Dendritic cell treated with granulocyte-macrophage colony-stimulating factor and Interleukin-4, amounts not matched to agents 40 ng/mL and 50 ng/mL, for 4 days (primary cell): ENCODE measurements around the gene CNNM1.

Experiments used
- H3K27ac Mint-ChIP-seq: one replicate; pipeline ENCODE4 v1.8.0; 2022; ENCODE audit warnings: mild to moderate bottlenecking, mixed read lengths
- H3K27me3 Mint-ChIP-seq: one replicate; pipeline ENCODE4 v1.8.0; 2022; ENCODE audit warnings: mild to moderate bottlenecking, mixed read lengths
- H3K36me3 Mint-ChIP-seq: one replicate; pipeline ENCODE4 v1.8.0; 2022; ENCODE audit warnings: low read depth, mixed read lengths
- H3K4me1 Mint-ChIP-seq: one replicate; pipeline ENCODE4 v1.8.0; 2022; ENCODE audit warnings: low read depth, mixed read lengths
- H3K4me3 Mint-ChIP-seq: one replicate; pipeline ENCODE4 v1.8.0; 2022; ENCODE audit warnings: mild to moderate bottlenecking, moderate library complexity, mixed read lengths
- H3K9me3 Mint-ChIP-seq: one replicate; pipeline ENCODE4 v1.8.0; 2022; ENCODE audit warnings: mixed read lengths
- intact Hi-C: fragments of 100-400 bp; cut with micrococcal nuclease; formaldehyde crosslinking; loops from one replicate; pipeline ENCODE4 v1.15.0; 2022

CNNM1 gene

DNA sequence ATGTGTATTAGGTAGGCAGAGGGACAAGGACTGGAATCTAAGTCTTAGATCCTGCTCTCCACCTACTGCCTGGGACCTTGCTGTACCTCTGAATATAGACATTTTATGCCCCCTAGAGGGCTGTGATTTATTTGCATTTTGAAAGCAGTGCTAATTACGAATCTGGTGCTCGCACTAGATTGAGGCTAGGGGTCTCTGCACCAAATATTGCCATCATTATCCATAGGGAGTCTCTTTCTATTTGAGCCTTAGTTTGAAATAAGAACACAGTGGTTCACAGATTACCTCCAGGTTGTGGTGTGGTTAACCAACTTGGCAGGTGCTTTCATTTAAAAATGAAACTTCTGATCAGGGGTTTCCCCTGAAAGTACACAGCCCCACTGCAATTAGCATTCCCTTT, 41.8 kb downstream of the CNNM1 start:
- H3K27me3 Mint-ChIP-seq = peaks cover 2% of the 10 kb centered on the region
- H3K36me3 Mint-ChIP-seq = no peaks in the 10 kb centered on the region
- no peak overlapping the region for H3K4me3 Mint-ChIP-seq
- H3K4me1 Mint-ChIP-seq = no peaks in the 10 kb centered on the region
- H3K27ac Mint-ChIP-seq = no peak overlapping the region
- intact Hi-C loops = no loop called here
- no peaks in the 10 kb centered on the region for H3K9me3 Mint-ChIP-seq

DNA sequence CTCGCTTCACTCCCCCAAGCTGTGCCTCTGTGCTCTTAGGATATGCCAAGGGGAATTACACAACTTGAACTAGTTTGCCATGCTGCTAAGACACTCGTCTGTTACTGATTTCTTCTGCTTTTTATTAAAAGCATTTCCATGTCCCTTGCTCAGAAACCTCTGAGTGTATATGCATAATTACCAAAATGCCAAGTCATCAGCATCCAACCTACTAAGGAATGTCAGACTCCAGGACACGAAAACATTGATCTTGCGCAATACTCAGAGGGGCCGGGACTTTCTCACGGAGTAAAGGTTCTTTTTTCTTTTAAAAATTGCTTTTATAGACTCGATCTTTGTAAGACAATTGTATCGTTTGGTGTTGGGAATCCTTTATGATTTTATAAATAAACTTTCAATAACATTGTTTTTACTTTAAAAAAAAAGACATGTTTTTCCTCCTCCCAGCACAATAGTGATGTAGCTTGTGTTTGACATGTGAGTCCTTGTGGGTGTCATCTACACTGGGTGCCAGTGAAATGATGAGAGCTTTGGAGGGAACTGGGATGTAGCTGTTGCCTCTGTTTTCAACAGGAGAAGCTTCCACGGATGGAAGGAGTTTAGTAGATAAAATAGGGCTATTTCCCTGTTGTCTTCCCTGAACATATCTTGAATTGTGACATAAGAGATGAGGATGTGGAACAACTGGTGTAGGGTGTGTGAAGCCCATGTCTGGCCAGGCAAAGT, 43.6 kb downstream of the CNNM1 start:
- Mint-ChIP-seq H3K9me3 (no peaks in the 10 kb centered on the region), H3K4me3 (no peak overlapping the region), H3K27ac (no peak overlapping the region), H3K4me1 (no peaks in the 10 kb centered on the region), H3K27me3 (peaks cover 2% of the 10 kb centered on the region), H3K36me3 (no peaks in the 10 kb centered on the region)
- intact Hi-C loops = no loop called here

DNA sequence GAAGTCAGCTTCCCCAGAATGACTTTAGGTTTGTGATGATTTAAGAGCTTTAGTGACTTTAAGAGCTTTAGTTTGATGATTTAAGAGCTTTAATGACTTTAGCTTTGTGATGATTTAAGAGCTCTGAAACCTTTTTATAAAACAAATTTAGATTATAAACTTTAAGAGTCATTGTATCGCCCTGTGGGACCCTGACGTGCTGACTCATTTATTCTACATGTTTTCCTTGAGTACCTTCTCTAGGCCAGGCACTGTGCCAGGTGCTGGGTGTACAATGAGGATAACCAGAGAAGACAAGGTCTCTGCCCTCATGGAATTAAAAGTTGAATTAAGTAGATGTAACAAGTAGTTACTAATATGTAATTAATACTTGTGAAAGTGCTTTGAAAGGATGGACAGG, 45.4 kb downstream of the CNNM1 start:
- no peak overlapping the region for H3K27ac Mint-ChIP-seq
- H3K36me3 Mint-ChIP-seq = no peaks in the 10 kb centered on the region
- peaks cover 6% of the 10 kb centered on the region for H3K27me3 Mint-ChIP-seq
- peaks cover 6% of the 10 kb centered on the region for H3K4me1 Mint-ChIP-seq
- no peak overlapping the region for H3K4me3 Mint-ChIP-seq
- intact Hi-C loops = no loop called here
- peaks cover 8% of the 10 kb centered on the region for H3K9me3 Mint-ChIP-seq

DNA sequence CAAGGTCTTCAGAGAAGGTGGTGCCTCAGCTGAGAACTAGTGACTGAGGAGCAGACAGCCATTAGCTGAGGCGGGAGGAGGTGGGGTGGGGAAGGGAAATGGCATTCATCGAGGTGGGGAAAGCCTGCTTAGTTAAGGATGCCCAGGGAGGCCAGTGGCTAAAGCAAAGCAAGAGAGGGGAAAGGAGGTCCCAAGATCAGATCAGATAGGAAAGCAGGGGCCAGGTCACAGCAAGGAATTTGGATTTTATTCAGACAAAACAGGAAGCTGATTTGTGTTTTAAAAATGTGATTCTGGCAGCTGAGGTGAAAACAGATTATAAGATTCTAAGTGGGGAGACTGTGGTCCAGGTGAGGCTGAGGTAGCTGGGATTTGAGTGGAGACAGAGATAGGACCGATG, 45.8 kb downstream of the CNNM1 start:
- intact Hi-C loops = no loop called here
- Mint-ChIP-seq H3K9me3 (peaks cover 8% of the 10 kb centered on the region), H3K27me3 (peaks cover 6% of the 10 kb centered on the region), H3K4me3 (no peak overlapping the region), H3K27ac (no peak overlapping the region), H3K4me1 (peaks cover 6% of the 10 kb centered on the region), H3K36me3 (no peaks in the 10 kb centered on the region)

DNA sequence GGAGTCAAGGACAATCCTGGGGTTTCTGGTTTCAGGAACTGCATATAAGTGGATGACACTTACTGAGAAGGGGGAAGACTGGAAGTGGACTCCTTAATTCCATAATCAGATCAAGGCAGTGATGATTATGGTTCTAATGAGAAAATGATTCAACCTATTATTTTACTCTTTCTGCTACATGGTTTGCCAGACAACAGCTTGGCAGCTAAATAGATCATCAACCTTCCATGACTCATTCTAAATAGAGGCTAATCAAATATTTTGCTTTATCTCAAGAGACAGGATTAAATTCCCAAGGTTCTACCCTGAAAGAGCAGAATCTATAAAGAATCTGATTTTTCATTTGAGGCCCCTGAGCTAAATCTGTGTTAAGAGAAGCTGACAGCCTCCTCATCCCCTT, 46.3 kb downstream of the CNNM1 start:
- peaks cover 6% of the 10 kb centered on the region for H3K27me3 Mint-ChIP-seq
- H3K9me3 Mint-ChIP-seq = peaks cover 8% of the 10 kb centered on the region
- no peaks in the 10 kb centered on the region for H3K36me3 Mint-ChIP-seq
- H3K4me3 Mint-ChIP-seq = no peak overlapping the region
- intact Hi-C loops = no loop called here
- peaks cover 6% of the 10 kb centered on the region for H3K4me1 Mint-ChIP-seq
- H3K27ac Mint-ChIP-seq = no peak overlapping the region

DNA sequence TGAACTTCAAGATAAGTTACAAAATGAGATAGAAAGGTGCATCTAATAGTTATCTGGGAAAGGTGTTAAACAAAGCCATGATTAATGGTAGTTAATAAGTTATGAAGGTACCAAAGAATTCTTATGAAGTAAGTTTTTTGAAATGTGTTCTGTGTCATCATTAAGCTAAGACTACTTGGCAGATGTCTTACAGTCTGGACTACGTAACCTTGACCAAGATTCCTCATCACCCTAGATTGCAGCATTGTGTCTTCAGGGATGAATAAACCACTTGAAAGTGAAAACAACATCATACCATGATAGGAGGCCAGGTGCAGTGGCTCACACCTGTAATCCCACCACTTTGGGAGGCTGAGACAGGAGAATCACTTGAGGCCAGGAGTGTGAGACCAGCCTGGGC, 53.0 kb downstream of the CNNM1 start:
- Mint-ChIP-seq H3K27me3 (peaks cover 3% of the 10 kb centered on the region), H3K27ac (no peak overlapping the region), H3K36me3 (no peaks in the 10 kb centered on the region), H3K4me3 (no peak overlapping the region), H3K4me1 (peaks cover 6% of the 10 kb centered on the region), H3K9me3 (peaks cover 8% of the 10 kb centered on the region)
- intact Hi-C loops = no loop called here

DNA sequence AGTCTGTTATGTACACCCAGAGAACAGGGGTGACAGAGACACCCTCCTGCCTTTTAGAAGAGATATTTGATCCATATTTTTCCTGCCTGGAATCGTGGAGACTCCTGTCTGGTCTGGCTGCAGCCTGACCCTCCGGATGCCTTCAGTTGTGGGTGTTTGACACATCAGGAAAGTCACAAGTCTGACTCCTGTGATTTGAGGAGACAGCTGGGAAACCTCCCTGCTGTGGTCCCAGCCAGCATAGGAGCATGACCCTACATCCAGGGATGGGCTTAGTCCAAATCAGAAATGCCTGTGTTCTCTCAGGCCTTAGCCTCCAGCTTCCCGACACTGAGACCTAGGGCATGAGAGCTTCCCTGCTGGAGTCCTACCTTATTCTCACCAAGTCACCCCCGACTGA, 57.9 kb downstream of the CNNM1 start:
- intact Hi-C loops = no loop called here
- Mint-ChIP-seq H3K4me3 (no peak overlapping the region), H3K27me3 (no peaks in the 10 kb centered on the region), H3K9me3 (no peaks in the 10 kb centered on the region), H3K36me3 (no peaks in the 10 kb centered on the region), H3K4me1 (no peaks in the 10 kb centered on the region), H3K27ac (no peak overlapping the region)

DNA sequence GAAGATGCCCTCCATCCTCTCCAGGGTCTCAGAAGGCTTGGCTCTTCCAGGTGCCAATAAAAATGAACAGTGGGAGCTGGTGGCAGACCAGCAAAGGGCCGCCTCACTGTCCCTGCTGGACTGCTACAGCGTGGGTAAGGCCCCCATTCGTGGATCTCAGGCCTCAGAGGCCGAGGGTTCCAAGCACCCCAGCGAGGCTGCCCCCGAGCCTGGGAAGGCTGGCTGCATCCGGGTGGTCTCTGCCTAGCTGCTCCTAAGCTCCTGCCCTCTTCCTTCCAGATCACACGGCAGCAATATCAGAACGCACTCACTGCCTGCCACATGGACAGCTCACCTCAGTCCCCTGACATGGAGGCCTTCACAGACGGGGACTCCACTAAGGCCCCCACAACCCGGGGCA, 58.4 kb downstream of the CNNM1 start:
- Mint-ChIP-seq H3K36me3 (no peaks in the 10 kb centered on the region), H3K4me1 (peaks cover under 1% of the 10 kb centered on the region), H3K27ac (no peak overlapping the region), H3K4me3 (no peak overlapping the region), H3K9me3 (no peaks in the 10 kb centered on the region), H3K27me3 (peaks cover under 1% of the 10 kb centered on the region)
- intact Hi-C loops = no loop called here

DNA sequence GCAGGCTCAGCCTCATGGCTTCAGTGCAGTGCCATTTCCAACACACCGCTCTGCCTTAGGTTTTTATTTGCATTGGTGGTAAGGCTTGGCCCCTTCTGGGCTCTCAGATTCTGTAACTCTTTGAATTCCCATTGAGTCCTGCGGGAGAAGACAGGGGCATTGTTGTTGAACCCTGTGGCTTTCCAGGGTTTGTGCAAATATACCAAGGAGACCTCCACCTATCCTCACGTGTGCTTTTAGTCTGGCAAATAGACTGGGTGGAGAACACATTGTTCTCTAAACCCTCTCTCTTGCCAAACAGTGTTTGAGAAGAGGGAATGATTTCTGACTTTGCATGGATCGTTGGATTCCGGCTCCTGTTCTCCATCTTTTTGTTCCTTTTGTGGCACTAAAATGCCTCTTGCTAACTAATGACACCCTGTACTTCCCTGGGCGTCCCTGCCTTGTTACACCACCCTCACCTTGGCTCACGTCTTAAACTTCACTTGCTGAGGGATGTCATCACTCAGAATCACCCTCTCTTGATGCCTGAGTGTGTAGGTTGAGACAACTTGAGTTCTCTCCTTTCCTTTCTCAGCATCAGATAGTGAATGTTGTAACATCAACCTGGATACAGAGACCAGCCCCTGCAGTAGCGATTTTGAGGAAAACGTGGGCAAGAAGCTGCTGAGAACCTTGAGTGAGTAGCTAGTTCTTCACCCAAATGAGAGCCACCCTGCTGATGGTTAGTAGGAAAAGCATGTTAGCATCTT, 60.7 kb downstream of the CNNM1 start:
- Mint-ChIP-seq H3K9me3 (no peaks in the 10 kb centered on the region), H3K4me3 (no peak overlapping the region), H3K27ac (no peak overlapping the region), H3K36me3 (peaks cover under 1% of the 10 kb centered on the region), H3K27me3 (peaks cover 6% of the 10 kb centered on the region), H3K4me1 (peaks cover 12% of the 10 kb centered on the region)
- intact Hi-C loops = loop anchor here (5.0 kb wide), 1 partner anchor 322 kb away; no protein-coding TSS in a partner anchor

DNA sequence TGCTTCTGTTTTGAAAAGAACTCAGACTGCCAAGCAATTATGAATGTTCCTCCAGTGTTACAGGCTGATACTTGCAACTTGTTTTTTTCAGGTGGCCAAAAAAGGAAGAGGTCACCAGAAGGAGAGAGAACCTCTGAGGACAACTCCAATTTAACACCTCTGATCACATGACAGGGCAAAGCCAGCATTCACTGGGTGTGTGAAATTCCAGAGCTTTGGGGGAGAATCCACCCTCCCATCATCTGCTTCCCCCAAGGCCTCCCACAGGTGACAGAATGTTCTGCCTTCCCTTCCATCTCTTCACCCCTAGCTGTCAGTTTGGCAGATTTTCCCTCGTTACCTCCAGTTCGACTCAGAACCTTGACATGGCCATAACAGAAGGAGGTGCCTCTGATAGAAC, 62.2 kb downstream of the CNNM1 start:
- Mint-ChIP-seq H3K36me3 (peaks cover 15% of the 10 kb centered on the region), H3K4me1 (peaks cover 12% of the 10 kb centered on the region), H3K27me3 (peaks cover 6% of the 10 kb centered on the region), H3K27ac (no peak overlapping the region), H3K4me3 (no peak overlapping the region), H3K9me3 (no peaks in the 10 kb centered on the region)
- intact Hi-C loops = loop anchor here (5.0 kb wide), 1 partner anchor 321 kb away; no protein-coding TSS in a partner anchor

DNA sequence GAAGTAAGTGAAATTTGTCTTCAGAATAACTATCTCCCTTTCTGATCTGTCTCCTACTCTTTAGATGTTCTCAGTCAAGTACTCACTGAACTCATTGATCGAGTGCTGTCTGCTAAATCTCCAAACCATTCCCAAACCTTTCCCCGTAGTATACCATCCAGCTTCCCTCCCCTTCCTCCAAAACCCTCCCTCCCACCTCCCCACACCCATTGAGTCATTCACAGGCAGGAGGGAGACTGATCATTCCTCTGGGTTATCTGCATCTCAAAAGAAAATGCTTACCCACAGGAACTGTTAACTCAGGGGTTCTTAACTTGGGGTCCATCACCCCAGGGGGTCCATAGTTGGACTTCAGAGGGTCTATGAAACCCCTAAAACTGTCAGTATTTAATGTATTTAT, 63.9 kb downstream of the CNNM1 start:
- no peaks in the 10 kb centered on the region for H3K9me3 Mint-ChIP-seq
- H3K4me1 Mint-ChIP-seq = peaks cover 12% of the 10 kb centered on the region
- peaks cover 6% of the 10 kb centered on the region for H3K27me3 Mint-ChIP-seq
- H3K36me3 Mint-ChIP-seq = peaks cover 30% of the 10 kb centered on the region
- H3K4me3 Mint-ChIP-seq = no peak overlapping the region
- H3K27ac Mint-ChIP-seq = no peak overlapping the region
- intact Hi-C loops = loop anchor here (2.0 to 5.0 kb wide), 3 partner anchors 156 to 319 kb away; no protein-coding TSS in a partner anchor

DNA sequence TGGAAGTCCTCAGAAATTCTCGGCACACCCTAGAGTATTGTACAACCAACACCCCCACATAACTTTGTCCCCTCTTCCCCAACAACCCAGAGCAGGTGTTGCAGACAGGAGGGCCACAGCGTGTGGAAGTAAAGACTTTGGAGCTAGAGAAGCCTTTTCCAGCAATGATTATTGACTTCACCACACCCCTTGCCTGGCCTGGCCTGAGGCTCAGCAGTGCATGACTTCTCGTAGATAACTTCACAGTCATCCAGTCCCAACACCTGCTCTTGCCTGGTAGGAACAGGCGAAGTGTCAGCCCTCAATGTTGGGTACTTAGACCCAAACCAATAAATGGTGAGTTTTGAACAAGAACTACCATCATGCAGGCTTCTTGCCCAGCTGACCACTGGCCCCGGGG, 64.5 kb downstream of the CNNM1 start:
- H3K4me1 Mint-ChIP-seq = peaks cover 12% of the 10 kb centered on the region
- H3K4me3 Mint-ChIP-seq = no peak overlapping the region
- peaks cover 6% of the 10 kb centered on the region for H3K27me3 Mint-ChIP-seq
- peaks cover 36% of the 10 kb centered on the region for H3K36me3 Mint-ChIP-seq
- intact Hi-C loops = loop anchor here (2.0 to 5.0 kb wide), 3 partner anchors 155 to 319 kb away; no protein-coding TSS in a partner anchor
- no peak overlapping the region for H3K27ac Mint-ChIP-seq
- H3K9me3 Mint-ChIP-seq = no peaks in the 10 kb centered on the region

DNA sequence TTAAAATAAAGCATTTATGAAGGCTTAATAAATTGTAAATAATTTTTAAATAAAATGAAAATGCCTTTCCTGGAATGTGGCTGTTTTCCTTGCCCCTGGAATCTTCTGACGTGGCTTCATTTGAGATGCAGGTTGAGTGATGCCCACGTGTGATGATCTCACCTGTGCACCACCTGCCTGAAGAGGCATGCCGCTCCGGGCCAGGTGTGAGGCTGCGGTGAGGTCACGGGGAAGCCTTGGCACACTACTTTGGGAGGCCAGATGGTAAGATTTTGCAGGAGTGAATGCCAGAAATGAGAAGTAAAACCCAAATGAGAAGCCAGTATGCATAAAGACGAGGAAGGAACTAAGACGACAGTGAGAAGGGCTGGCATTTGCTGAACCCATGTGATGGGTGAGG, 65.1 kb downstream of the CNNM1 start:
- Mint-ChIP-seq H3K9me3 (no peaks in the 10 kb centered on the region), H3K4me1 (peaks cover 12% of the 10 kb centered on the region), H3K36me3 (peaks cover 42% of the 10 kb centered on the region), H3K27me3 (peaks cover 6% of the 10 kb centered on the region), H3K4me3 (no peak overlapping the region), H3K27ac (no peak overlapping the region)
- intact Hi-C loops = loop anchor here (5.0 kb wide), 1 partner anchor 318 kb away; no protein-coding TSS in a partner anchor

DNA sequence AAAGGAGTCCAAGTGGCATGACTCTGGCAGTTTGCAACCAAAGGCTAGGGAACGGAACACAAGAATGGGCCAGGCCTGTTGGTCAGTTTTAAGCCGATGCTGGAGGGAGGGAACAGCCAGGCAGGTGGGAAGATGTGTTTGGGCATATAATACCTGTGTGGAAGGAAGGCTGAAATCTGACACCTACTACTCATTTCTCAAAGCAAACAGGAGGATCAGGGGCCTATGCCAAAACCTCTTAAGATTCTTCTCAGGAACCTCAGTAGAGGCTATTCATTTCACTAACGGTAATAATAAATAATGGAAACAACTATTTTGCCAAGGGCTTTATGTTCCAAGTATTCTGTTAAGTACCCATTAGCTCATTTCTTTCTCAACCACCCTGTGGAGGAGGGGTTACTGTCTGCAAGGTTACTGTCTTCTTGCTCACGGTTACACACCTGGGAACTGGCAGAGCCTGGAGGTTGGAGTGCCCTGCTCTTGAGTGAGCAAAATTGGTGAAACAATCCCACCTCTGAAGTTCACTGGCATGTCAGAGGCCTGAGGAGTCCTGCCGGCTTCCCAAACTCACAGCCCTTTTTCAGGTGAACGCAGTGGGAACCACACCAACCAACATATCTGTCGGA, 65.7 kb downstream of the CNNM1 start:
- H3K36me3 Mint-ChIP-seq = peaks cover 48% of the 10 kb centered on the region
- peaks cover 6% of the 10 kb centered on the region for H3K27me3 Mint-ChIP-seq
- peaks cover 12% of the 10 kb centered on the region for H3K4me1 Mint-ChIP-seq
- intact Hi-C loops = loop anchor here (5.0 kb wide), 1 partner anchor 317 kb away; no protein-coding TSS in a partner anchor
- H3K9me3 Mint-ChIP-seq = no peaks in the 10 kb centered on the region
- H3K4me3 Mint-ChIP-seq = no peak overlapping the region
- no peak overlapping the region for H3K27ac Mint-ChIP-seq
